Measurements from ENCODE around the gene CADPS2. TPM values are rescaled to one million over a fixed set of nuclear protein-coding genes. Genes with fewer than 3 reads are reported as not detected.
"Not testable (repeated sequence)": the region's sequence is repeated elsewhere in the genome, so short reads cannot be mapped to it uniquely, and the experiment has no call there.

The CADPS2 gene
- total RNA-seq, 1 donor from 2014 or later, result 74.0 TPM

- no peak for DNase-seq (ENCODE audit: low read depth, low spot score)
These were observed 585.9 kb downstream of the CADPS2 start for GRCh38 chr7:122300211-122300932.

- no peak for DNase-seq (ENCODE audit: low read depth, low spot score)
These were observed 586.5 kb downstream of the CADPS2 start for GRCh38 chr7:122299624-122300210.

GRCh38 chr7:122298618-122299017 lies 587.6 kb downstream of the CADPS2 start:
- DNase-seq (ENCODE audit: low read depth, low spot score), result no peak

GRCh38 chr7:122298131-122298530 lies 588.1 kb downstream of the CADPS2 start:
- no peak for DNase-seq (ENCODE audit: low read depth, low spot score)

GRCh38 chr7:122291189-122291588 lies 595.1 kb downstream of the CADPS2 start:
- DNase-seq (ENCODE audit: low read depth, low spot score), result no peak

DNA sequence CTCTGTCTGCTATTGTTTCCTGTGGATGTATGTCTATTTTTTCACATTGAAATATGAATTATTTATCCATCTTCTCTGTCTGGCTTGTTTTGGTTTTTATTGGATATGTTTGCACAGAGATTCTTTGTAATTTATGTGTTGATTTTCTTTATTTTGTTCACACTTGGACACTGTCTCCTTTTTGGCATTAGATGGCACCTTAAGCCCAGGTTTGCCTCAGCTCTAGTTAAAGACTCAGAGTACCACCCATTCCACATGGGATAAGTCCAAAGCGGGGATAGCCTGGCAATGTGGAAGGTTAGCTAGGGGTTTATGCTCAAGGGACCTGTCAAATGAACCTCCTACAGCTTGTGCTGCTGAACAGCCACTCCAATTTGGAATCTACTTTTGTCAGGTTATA lies 595.8 kb downstream of the CADPS2 start:
- no peak for DNase-seq (ENCODE audit: low read depth, low spot score)

GRCh38 chr7:122289426-122289825 lies 596.8 kb downstream of the CADPS2 start:
- DNase-seq (ENCODE audit: low read depth, low spot score), result no peak

GRCh38 chr7:122284608-122285007 lies 601.7 kb downstream of the CADPS2 start:
- not testable (repeated sequence) for DNase-seq (ENCODE audit: low read depth, low spot score)

- DNase-seq (ENCODE audit: low read depth, low spot score), result no peak
These were observed 613.1 kb downstream of the CADPS2 start for GRCh38 chr7:122273117-122273516.

GRCh38 chr7:122269241-122269640 lies 617.0 kb downstream of the CADPS2 start:
- no peak for DNase-seq (ENCODE audit: low read depth, low spot score)

Other genes starting within 250 kb of the CADPS2 start
- gene RNF133, start 187.3 kb downstream of the CADPS2 start, total RNA-seq, result 0.59 and 1.1 TPM in 2 replicates
- 0.86 and 1.7 TPM in 2 replicates for gene RNF148, start 183.5 kb downstream of the CADPS2 start, total RNA-seq
- not detected in 2 replicates for gene TAS2R16, start 109.2 kb upstream of the CADPS2 start, total RNA-seq